K562 (cell line): ENCODE data around the gene SCNN1B. TPM values are rescaled to one million over a fixed set of nuclear protein-coding genes. Genes with fewer than 3 reads are reported as not detected.

Experiments used
- ATAC-seq: fragments of 200-7000 bp; cut with Tn5 transposase; 3 replicates; pipeline ENCODE4 v1.9.1; 2020; ENCODE audit warnings: moderate library complexity
- BruUV-seq: library from RNA; stranded (reverse); fragments of 400-500 nt; replicated peaks from 2 replicates; lab custom pipeline; 2021; lab: Mats Ljungman, UMichigan
- CTCF ChIA-PET: fragments of 300-600 bp; formaldehyde crosslinking; extraction: SDS; loops from one replicate; lab custom pipeline; 2021; ENCODE audit warnings: low intra/inter-chr PET ratio; lab: Yijun Ruan, JAX
- POLR2A ChIA-PET: fragments of 300-600, 350-650 bp; sonication (Branson Sonifier 250); formaldehyde crosslinking; extraction: SDS; loops from one replicate; lab custom pipeline; 2021; ENCODE audit warnings: antibody characterized with exemption, inconsistent platforms; lab: Yijun Ruan, JAX
- DNase-seq, 4 experiments: peaks; one replicate each; pipeline versions ENCODE4 v3.0.0 to v3.0.0-alpha.2; 2011 to 2018; ENCODE audit warnings: low spot score in 3 of 4, mixed read lengths in 3 of 4; ENCODE audit errors: extremely low read depth in 1 of 4
- FAIRE-seq: peaks from 2 replicates; lab custom pipeline; 2011; peaks lifted over from hg19 to GRCh38; lab: Jason Lieb, UNC
- H2AFZ ChIP-seq: 2 replicates; pipeline ENCODE4 v1.6.0; 2011; ENCODE audit warnings: low read depth, low read length, control low read depth, inconsistent platforms
- H3K27ac ChIP-seq: fragments of 200-600 bp; 3 replicates; pipeline ENCODE4 v1.8.0; 2011; ENCODE audit warnings: low read depth, mild to moderate bottlenecking, control low read depth, inconsistent platforms, low read length, moderate library complexity, mixed read lengths; ENCODE audit errors: extremely low read depth
- H3K27me3 ChIP-seq, 2 experiments: fragments of 300-600 bp in 1 of 2; 2 replicates in 1 of 2; 3 replicates in 1 of 2; pipeline versions ENCODE4 v1.6.0 to v1.8.0; 2011; ENCODE audit warnings: inconsistent platforms in 2 of 2, low read length in 2 of 2, mild to moderate bottlenecking in 1 of 2, mixed read lengths in 1 of 2, moderate library complexity in 1 of 2; ENCODE audit not compliant: control insufficient read depth in 2 of 2, insufficient read depth in 2 of 2
- H3K36me3 ChIP-seq: fragments of 300-600 bp; 3 replicates; pipeline ENCODE4 v1.8.0; 2011; ENCODE audit warnings: mild to moderate bottlenecking, low read length, inconsistent platforms; ENCODE audit not compliant: control insufficient read depth, insufficient read depth
- H3K4me1 ChIP-seq, 2 experiments: fragments of 200-600 bp in 1 of 2; replicated peaks in 1 of 2; 2 replicates in 1 of 2; 3 replicates in 1 of 2; pipeline versions ENCODE4 v1.5.1 to v1.8.0; 2011; ENCODE audit warnings: inconsistent platforms in 2 of 2, low read length in 2 of 2, mild to moderate bottlenecking in 1 of 2, mixed read lengths in 1 of 2, moderate library complexity in 1 of 2; ENCODE audit not compliant: control insufficient read depth in 2 of 2, insufficient read depth in 2 of 2
- H3K4me2 ChIP-seq: 2 replicates; pipeline ENCODE4 v1.6.1; 2011; ENCODE audit warnings: low read length, control low read depth, inconsistent platforms, mixed read lengths; ENCODE audit not compliant: insufficient read depth
- H3K4me3 ChIP-seq: fragments of 200-600 bp; sonication (generic), shearing (Covaris generic); 2 replicates; pipeline ENCODE4 v1.5.1; 2016; ENCODE audit warnings: control low read depth, inconsistent platforms
- H3K79me2 ChIP-seq: fragments of 200-600 bp; 3 replicates; pipeline ENCODE4 v1.8.0; 2011; ENCODE audit warnings: low read length, inconsistent platforms; ENCODE audit not compliant: control insufficient read depth, insufficient read depth
- H3K9ac ChIP-seq, 2 experiments: 2 replicates each; pipeline versions ENCODE4 v1.6.0 to v1.6.1; 2011; ENCODE audit warnings: low read depth in 2 of 2, low read length in 2 of 2, control low read depth in 1 of 2, inconsistent platforms in 1 of 2, mild to moderate bottlenecking in 1 of 2, mixed read lengths in 1 of 2; ENCODE audit not compliant: insufficient read depth in 1 of 2
- H3K9me1 ChIP-seq: one replicate; pipeline ENCODE4 v1.6.0; 2011; ENCODE audit warnings: inconsistent platforms, mild to moderate bottlenecking, low read length, moderate library complexity; ENCODE audit not compliant: control insufficient read depth, insufficient read depth
- H3K9me3 ChIP-seq: replicated peaks from 2 replicates; pipeline ENCODE4 v1.5.1; 2011; ENCODE audit warnings: low read depth, low read length, inconsistent platforms; ENCODE audit not compliant: control insufficient read depth, insufficient read depth
- H4K20me1 ChIP-seq: replicated peaks from 2 replicates; pipeline ENCODE4 v1.6.1; 2011; ENCODE audit warnings: low read length, inconsistent platforms, mixed read lengths; ENCODE audit not compliant: control insufficient read depth, insufficient read depth
- ADNP ChIP-seq: fragments of 200-800 bp; sonication (Bioruptor generic); IDR thresholded peaks from 2 replicates; pipeline ENCODE4 v1.6.1; 2016; ENCODE audit warnings: missing genetic modification characterization, missing compliant biosample characterization
- ARID4B ChIP-seq: sonication (generic); formaldehyde crosslinking; IDR thresholded peaks from 2 replicates; pipeline ENCODE4 v1.8.0; 2022; ENCODE audit warnings: mild to moderate bottlenecking, missing genetic modification reagents
- CEBPB ChIP-seq: fragments of 450-650 bp; IDR thresholded peaks from 2 replicates; pipeline ENCODE4 v1.6.1; 2016; ENCODE audit warnings: missing genetic modification characterization, missing compliant biosample characterization
- SOX6 ChIP-seq: fragments of 450-650 bp; IDR thresholded peaks from 2 replicates; pipeline ENCODE4 v1.6.1; 2014; ENCODE audit warnings: mild to moderate bottlenecking
- ZBTB40 ChIP-seq, 2 experiments: fragments of 450-650 bp in 1 of 2; sonication (generic) in 1 of 2; formaldehyde crosslinking in 1 of 2; IDR thresholded peaks; 2 replicates each; pipeline versions ENCODE4 v1.7.1 to v1.9.0; 2016 to 2022; ENCODE audit warnings: inconsistent platforms in 1 of 2, mild to moderate bottlenecking in 1 of 2, missing genetic modification reagents in 1 of 2
- ZNF212 ChIP-seq: fragments of 450-650 bp; formaldehyde crosslinking; IDR thresholded peaks from 2 replicates; pipeline ENCODE4 v1.4.0; 2020; ENCODE audit warnings: mild to moderate bottlenecking
- ZNF232 ChIP-seq: sonication (generic); formaldehyde crosslinking; IDR thresholded peaks from 2 replicates; pipeline ENCODE4 v1.8.0; 2022; ENCODE audit warnings: mild to moderate bottlenecking, missing genetic modification reagents
- ZNF75A ChIP-seq: fragments of 450-650 bp; formaldehyde crosslinking; IDR thresholded peaks from 2 replicates; pipeline ENCODE4 v1.4.0; 2020; ENCODE audit warnings: mild to moderate bottlenecking
- ZZZ3 ChIP-seq: fragments of 450-650 bp; IDR thresholded peaks from 2 replicates; pipeline ENCODE4 v1.6.1; 2016; ENCODE audit warnings: antibody characterized with exemption, mild to moderate bottlenecking, moderate library complexity
- WGBS: fragments of 100-300 bp; shearing (Covaris generic); methylation state at CpG from one replicate; pipeline ENCODE4 v1.1.6; 2016; ENCODE audit warnings: low coverage, mixed read lengths; ENCODE audit not compliant: insufficient coverage; ENCODE audit errors: missing lambda C conversion rate; 5-methylcytosine and 5-hydroxymethylcytosine counted together
- in situ Hi-C: fragments of 300-500 bp; cut with MboI; formaldehyde crosslinking; loops from 4 replicates; pipeline ENCODE4 v1.15.0; 2018; ENCODE audit warnings: inconsistent platforms, mixed read lengths
- intact Hi-C: fragments of 100-400 bp; cut with micrococcal nuclease; formaldehyde crosslinking; loops from 2 replicates; pipeline ENCODE4 v1.14.2; 2022
- polyA plus RNA-seq, 8 experiments: library from polyadenylated mRNA; depleted of rRNA in 4 of 8; stranded (reverse) in 5 of 8; unstranded in 3 of 8; fragments of >200 nt; fragmentation: Nextera tagmentation in 2 of 8; fragmentation: Illumina TruSeq in 1 of 8; extraction: Ambion mirVana in 2 of 8; extraction: Trizol in 1 of 8; gene quantifications; 2 replicates each; pipeline versions ENCODE4 v1.2.1 to v1.2.3, GENCODE V29; 2011 to 2014; ENCODE audit warnings: inconsistent platforms in 1 of 8, missing spikeins in 1 of 8
- total RNA-seq, 7 experiments: library from RNA; depleted of rRNA in 6 of 7; stranded (reverse); fragments of >200 nt in 6 of 7; fragmentation: Illumina TruSeq in 2 of 7; extraction: Trizol in 2 of 7; gene quantifications; 2 replicates each; pipeline versions ENCODE4 v1.2.1 to v1.2.3, GENCODE V29; 2011 to 2021; ENCODE audit warnings: low replicate concordance in 1 of 7

Gene SCNN1B
- total and polyA plus RNA-seq, 9 of the 15 experiments (the other 6 are each of a cell fraction or from before 2014, with no cell fraction given): not detected

GRCh38 chr16:23320693-23321092 is 18.6 kb downstream of the SCNN1B start:
- no TSS peak for BruUV-seq
- CTCF ChIA-PET: no interaction called here
- TF ChIP-seq ARID4B: no peak
- TF ChIP-seq ZBTB40 (IDR thresholded peaks at IDR 0.05): no peak
- no peak for TF ChIP-seq ZBTB40 (CRISPR knock-in tag; IDR thresholded peaks at IDR 0.05)
- TF ChIP-seq ADNP: no peak
- no peak for TF ChIP-seq ZNF232 (CRISPR knock-in tag)
- TF ChIP-seq CEBPB (tag): no peak
- TF ChIP-seq ZNF212 (CRISPR knock-in tag): no peak
- no peak for TF ChIP-seq SOX6
- no peak for TF ChIP-seq ZNF75A (CRISPR knock-in tag)
- no peak for TF ChIP-seq ZZZ3

More at GRCh38 chr16:23320693-23321092, 18.6 kb downstream of the SCNN1B start:
- no peak overlapping the region for H2AFZ ChIP-seq
- H3K4me1 ChIP-seq: no peaks in the 10 kb centered on the region
- POLR2A ChIA-PET: interaction anchor here (0.6 to 1.2 kb wide), 3 partner anchors 9 to 69 kb away, joined by 3 to 4 read pairs (median 3); no protein-coding TSS in a partner anchor
- H3K9me1 ChIP-seq: no peaks in the 10 kb centered on the region
- H4K20me1 ChIP-seq: 0 out of 2 replicates have a peak, but pooled peaks cover 2% of the 10 kb centered on the region
- 3% methylated on average over 7 of the region's 7 CpGs for WGBS
- in situ Hi-C loops (no loop called here), intact Hi-C loops (no loop called here)
- ATAC-seq (no peak), FAIRE-seq (no peak), DNase-seq (no peak)
- no peak overlapping the region for H3K27ac ChIP-seq
- no peak overlapping the region for H3K9ac ChIP-seq
- H3K9me3 ChIP-seq: no peaks in the 10 kb centered on the region; the same call in 1 of the 2 replicates
- H3K4me2 ChIP-seq: no peak overlapping the region
- H3K36me3 ChIP-seq: no peaks in the 10 kb centered on the region
- no peaks in the 10 kb centered on the region for H3K79me2 ChIP-seq
- H3K4me3 ChIP-seq: no peak overlapping the region
- peaks cover 17 to 39% of the 10 kb centered on the region in 2 experiments for H3K27me3 ChIP-seq
